IPS DF 6.9 (cell line): ENCODE results near the gene PLK5.
"Not testable (repeated sequence)": the region's sequence is repeated elsewhere in the genome, so short reads cannot be mapped to it uniquely, and the experiment has no call there.

Experiments used
- DNase-seq: peaks from one replicate; pipeline ENCODE4 v3.0.0-alpha.2; 2013; ENCODE audit warnings: low read depth, low spot score
- H3K27ac ChIP-seq: one replicate; pipeline ENCODE4 v1.5.1; 2013; ENCODE audit warnings: low read length, control low read depth
- H3K27me3 ChIP-seq: 2 replicates; pipeline ENCODE4 v1.6.1; 2013; ENCODE audit warnings: mild to moderate bottlenecking, low read length; ENCODE audit not compliant: control insufficient read depth, insufficient read depth
- H3K36me3 ChIP-seq: 2 replicates; pipeline ENCODE4 v1.6.1; 2013; ENCODE audit warnings: low read length; ENCODE audit not compliant: control insufficient read depth, insufficient read depth
- H3K4me1 ChIP-seq: 2 replicates; pipeline ENCODE4 v1.6.1; 2013; ENCODE audit warnings: low read length; ENCODE audit not compliant: control insufficient read depth, insufficient read depth
- H3K4me3 ChIP-seq: 2 replicates; pipeline ENCODE4 v1.5.1; 2013; ENCODE audit warnings: mild to moderate bottlenecking, low read length
- H3K9me3 ChIP-seq: 2 replicates; pipeline ENCODE4 v1.6.1; 2013; ENCODE audit warnings: low read length, inconsistent platforms; ENCODE audit not compliant: control insufficient read depth, insufficient read depth
- WGBS: extraction: QIAGEN DNeasy Blood & Tissue Kit; methylation state at CpG from one replicate; pipeline ENCODE4 v1.1.7; 2013; ENCODE audit warnings: mixed read lengths, missing lambda C conversion rate; ENCODE audit not compliant: insufficient read length, insufficient coverage; 5-methylcytosine and 5-hydroxymethylcytosine counted together

Gene PLK5

GRCh38 chr19:1519802-1520201 is 4.1 kb upstream of the PLK5 start:
- not testable (repeated sequence) for H3K4me1 ChIP-seq, H3K9me3 ChIP-seq, H3K4me3 ChIP-seq, H3K27ac ChIP-seq, H3K36me3 ChIP-seq, DNase-seq
- peaks cover 11% of the 10 kb centered on the region; the same call in 1 of the 2 replicates for H3K27me3 ChIP-seq
- no CpG with 5 or more reads among the region's 8 CpGs for WGBS

- H3K4me1 ChIP-seq: no peaks in the 10 kb centered on the region
- peaks cover 14% of the 10 kb centered on the region; the same call in 1 of the 2 replicates for H3K27me3 ChIP-seq
- H3K36me3 ChIP-seq: no peaks in the 10 kb centered on the region
- no CpG with 5 or more reads among the region's 17 CpGs for WGBS
- DNase-seq: no peak
- H3K27ac ChIP-seq: no peak overlapping the region
- no peak overlapping the region for H3K4me3 ChIP-seq
- no peaks in the 10 kb centered on the region for H3K9me3 ChIP-seq
Observed at GRCh38 chr19:1520203-1520780, 3.6 kb upstream of the PLK5 start.

GRCh38 chr19:1521636-1522035 is 2.2 kb upstream of the PLK5 start:
- no peaks in the 10 kb centered on the region for H3K36me3 ChIP-seq
- no peak overlapping the region for H3K27ac ChIP-seq
- WGBS: no CpG with 5 or more reads among the region's 14 CpGs
- H3K9me3 ChIP-seq: no peaks in the 10 kb centered on the region
- H3K4me3 ChIP-seq: no peak overlapping the region
- DNase-seq: no peak
- H3K27me3 ChIP-seq: peaks cover 14% of the 10 kb centered on the region; the same call in 1 of the 2 replicates
- no peaks in the 10 kb centered on the region for H3K4me1 ChIP-seq

GRCh38 chr19:1522061-1522460 is 1.8 kb upstream of the PLK5 start:
- H3K36me3 ChIP-seq: no peaks in the 10 kb centered on the region
- DNase-seq: no peak
- WGBS: no CpG with 5 or more reads among the region's 10 CpGs
- no peaks in the 10 kb centered on the region for H3K9me3 ChIP-seq
- peaks cover 14% of the 10 kb centered on the region; the same call in 1 of the 2 replicates for H3K27me3 ChIP-seq
- no peak overlapping the region for H3K27ac ChIP-seq
- H3K4me1 ChIP-seq: no peaks in the 10 kb centered on the region
- H3K4me3 ChIP-seq: no peak overlapping the region

DNA sequence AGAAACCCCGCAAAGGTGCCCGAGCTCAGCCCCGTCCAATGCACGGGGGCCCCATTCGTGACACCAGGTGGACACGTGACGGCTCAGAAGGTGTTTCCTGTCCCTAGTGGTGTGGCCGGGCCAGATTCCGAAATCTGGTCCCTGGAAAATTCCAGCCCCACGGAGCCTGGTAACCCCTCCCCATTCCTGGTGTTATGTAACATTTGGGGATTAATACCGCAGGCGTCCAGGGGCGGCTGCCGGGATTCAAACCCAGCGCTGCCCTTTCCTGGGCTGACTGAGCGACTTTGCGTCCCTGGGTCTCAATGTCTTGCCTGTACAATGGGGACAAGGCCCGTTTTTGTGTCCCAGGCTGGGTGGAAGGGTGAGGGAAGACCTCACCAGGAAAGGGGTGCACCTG is 1.0 kb upstream of the PLK5 start:
- no peak overlapping the region for H3K27ac ChIP-seq
- H3K27me3 ChIP-seq: peaks cover 14% of the 10 kb centered on the region; the same call in 1 of the 2 replicates
- DNase-seq: no peak
- no peak overlapping the region for H3K4me3 ChIP-seq
- WGBS: no CpG with 5 or more reads among the region's 18 CpGs
- H3K9me3 ChIP-seq: no peaks in the 10 kb centered on the region
- H3K4me1 ChIP-seq: no peaks in the 10 kb centered on the region
- H3K36me3 ChIP-seq: no peaks in the 10 kb centered on the region

DNA sequence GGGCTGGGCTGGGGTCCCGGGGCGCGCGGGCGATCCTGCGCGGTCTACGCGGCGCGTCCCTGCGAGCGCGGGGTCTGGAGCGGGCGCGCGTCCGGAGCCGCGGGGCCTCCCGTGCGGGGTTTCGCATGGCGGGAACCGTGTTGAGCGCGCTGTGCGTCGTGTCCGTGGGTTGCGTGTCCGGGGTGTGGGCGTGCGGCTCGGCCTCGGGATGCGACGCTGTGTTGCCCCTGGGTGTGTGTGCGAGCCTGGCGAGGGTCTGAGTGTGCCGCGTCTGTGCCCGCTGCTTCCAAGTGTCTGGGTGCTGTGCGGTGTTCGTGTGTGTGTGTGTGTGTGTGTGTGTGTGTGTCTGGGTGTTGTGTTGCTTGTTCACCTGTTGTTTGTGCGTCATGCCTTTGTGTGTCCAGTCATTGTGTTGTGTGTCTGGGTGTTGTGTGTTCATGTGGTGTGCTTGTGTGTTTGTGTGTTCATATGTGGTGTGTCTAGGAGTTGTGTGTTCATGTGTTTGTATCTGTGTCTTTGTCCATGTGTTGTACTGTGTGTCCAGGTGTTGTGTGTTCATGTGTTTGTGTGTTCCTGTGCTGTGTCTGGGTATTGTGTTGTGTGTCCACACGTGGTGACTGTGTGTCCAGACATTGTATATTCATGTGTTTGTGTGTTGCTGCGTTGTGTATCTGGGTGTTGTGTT is 552 bp downstream of the PLK5 start:
- DNase-seq: no peak
- no peaks in the 10 kb centered on the region for H3K9me3 ChIP-seq
- no peaks in the 10 kb centered on the region for H3K36me3 ChIP-seq
- no peaks in the 10 kb centered on the region for H3K4me1 ChIP-seq
- peaks cover 14% of the 10 kb centered on the region; the same call in 1 of the 2 replicates for H3K27me3 ChIP-seq
- peak overlapping the region; percentile 26; the same call in 1 of the 2 replicates for H3K4me3 ChIP-seq
- WGBS: no CpG with 5 or more reads among the region's 49 CpGs
- H3K27ac ChIP-seq: no peak overlapping the region

DNA sequence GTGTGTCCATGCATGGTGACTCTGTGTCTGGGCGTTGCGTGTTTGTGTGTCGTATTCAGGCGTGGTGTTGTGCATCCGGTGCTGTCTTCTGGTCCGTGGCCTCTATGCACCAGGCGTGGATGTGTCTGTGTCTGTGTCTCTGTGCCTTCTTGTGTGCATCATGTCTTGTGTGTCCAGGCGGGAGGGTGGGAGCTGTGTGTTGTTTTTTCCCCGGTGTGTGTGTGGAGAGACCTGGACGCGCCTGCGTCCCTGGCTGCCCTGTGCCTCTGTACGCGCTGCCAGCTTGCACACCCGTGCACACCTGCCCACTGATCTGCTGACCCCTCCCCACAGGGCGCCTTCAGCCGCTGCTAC is 1.1 kb downstream of the PLK5 start:
- no peak for DNase-seq
- no peak overlapping the region for H3K27ac ChIP-seq
- no peaks in the 10 kb centered on the region for H3K4me1 ChIP-seq
- H3K36me3 ChIP-seq: no peaks in the 10 kb centered on the region
- no peak overlapping the region for H3K4me3 ChIP-seq
- WGBS: no CpG with 5 or more reads among the region's 17 CpGs
- H3K9me3 ChIP-seq: no peaks in the 10 kb centered on the region
- H3K27me3 ChIP-seq: peaks cover 14% of the 10 kb centered on the region; the same call in 1 of the 2 replicates

GRCh38 chr19:1525343-1525742 is 1.5 kb downstream of the PLK5 start:
- no peak overlapping the region for H3K27ac ChIP-seq
- no peak overlapping the region; the same call in 1 of the 2 replicates for H3K4me3 ChIP-seq
- no peaks in the 10 kb centered on the region for H3K9me3 ChIP-seq
- DNase-seq: no peak
- H3K36me3 ChIP-seq: no peaks in the 10 kb centered on the region
- no CpG with 5 or more reads among the region's 31 CpGs for WGBS
- H3K4me1 ChIP-seq: no peaks in the 10 kb centered on the region
- peaks cover 14% of the 10 kb centered on the region; the same call in 1 of the 2 replicates for H3K27me3 ChIP-seq

DNA sequence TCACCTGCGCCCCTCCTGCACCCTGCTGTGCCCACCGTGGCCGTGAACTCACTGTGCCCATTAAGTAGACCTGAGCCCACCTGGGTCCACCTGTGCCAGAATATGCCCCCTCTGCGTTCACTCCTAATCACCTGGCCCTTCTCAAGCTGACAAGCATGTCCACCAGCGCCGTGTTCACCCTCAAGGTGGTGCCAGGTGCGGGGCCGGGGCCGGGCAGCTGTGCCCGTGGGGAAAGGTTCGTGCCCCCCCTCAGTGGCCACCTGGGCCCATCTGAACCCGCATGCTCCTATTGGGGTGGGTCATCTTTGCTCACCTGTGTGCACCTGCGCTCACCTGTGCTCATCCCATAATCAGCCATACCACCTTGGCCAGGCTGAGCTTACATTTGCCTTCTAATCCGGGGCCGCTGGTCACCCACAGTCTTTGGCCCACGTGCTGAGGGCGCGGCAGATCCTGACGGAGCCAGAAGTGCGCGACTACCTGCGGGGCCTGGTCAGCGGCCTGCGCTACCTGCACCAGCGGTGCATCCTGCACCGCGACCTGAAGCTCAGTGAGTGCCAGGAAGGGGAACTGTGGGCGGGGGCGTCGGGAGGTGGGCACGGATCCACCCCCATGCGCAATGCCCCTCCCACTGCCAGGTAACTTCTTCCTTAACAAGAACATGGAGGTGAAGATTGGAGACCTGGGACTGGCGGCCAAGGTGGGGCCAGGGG is 2.3 kb downstream of the PLK5 start:
- Histone ChIP-seq H3K36me3 (no peaks in the 10 kb centered on the region), H3K4me3 (no peak overlapping the region), H3K27ac (no peak overlapping the region), H3K9me3 (no peaks in the 10 kb centered on the region), H3K27me3 (peaks cover 14% of the 10 kb centered on the region; the same call in 1 of the 2 replicates), H3K4me1 (no peaks in the 10 kb centered on the region)
- no CpG with 5 or more reads among the region's 33 CpGs for WGBS
- DNase-seq: no peak

DNA sequence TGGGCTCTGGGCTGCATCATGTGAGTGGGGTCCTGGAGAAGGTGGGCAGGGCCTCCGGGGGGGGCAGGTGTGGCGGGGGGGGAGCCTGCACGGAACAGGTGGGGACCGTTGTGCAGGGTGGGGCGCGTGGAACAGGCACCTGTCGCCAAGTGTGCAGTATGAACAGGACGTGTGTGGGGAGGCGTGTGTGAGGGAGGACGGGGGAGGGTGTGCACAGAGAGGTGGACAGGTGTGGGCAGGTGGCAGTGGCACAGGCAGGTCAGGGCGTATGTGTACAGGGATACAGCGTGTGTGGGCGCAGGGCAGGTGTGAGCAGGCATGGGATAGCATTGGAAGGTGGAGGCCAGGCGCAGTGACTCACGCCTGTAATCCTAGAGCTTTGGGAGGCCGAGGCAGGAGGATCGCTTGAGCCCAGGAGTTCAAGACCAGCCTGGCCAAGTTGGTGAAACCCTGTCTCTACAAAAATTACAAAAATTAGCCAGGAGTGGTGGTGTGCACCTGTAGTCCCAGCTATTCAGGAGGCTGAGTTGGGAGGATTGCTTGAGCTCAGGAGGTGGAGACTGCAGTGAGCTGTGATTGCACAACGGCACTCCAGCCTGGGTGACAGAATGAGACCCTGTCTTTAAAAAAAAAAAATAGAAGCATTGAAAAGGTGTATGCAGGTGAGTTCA is 3.2 kb downstream of the PLK5 start:
- no peak overlapping the region for H3K4me3 ChIP-seq
- no peak for DNase-seq
- H3K36me3 ChIP-seq: no peaks in the 10 kb centered on the region
- no peak overlapping the region for H3K27ac ChIP-seq
- H3K27me3 ChIP-seq: peaks cover 14% of the 10 kb centered on the region
- H3K9me3 ChIP-seq: no peaks in the 10 kb centered on the region
- no peaks in the 10 kb centered on the region for H3K4me1 ChIP-seq
- no CpG with 5 or more reads among the region's 18 CpGs for WGBS
